ENCODE data around the gene INSYN1. TPM values are rescaled to one million over a fixed set of nuclear protein-coding genes. Genes with fewer than 3 reads are reported as not detected.

INSYN1 gene
- polyA plus RNA-seq, 1 donor from 2014 or later, result 21.3 TPM

GRCh38 chr15:73751899-73752805 lies 999 bp downstream of the INSYN1 start:
- no peaks in the 10 kb centered on the region for H4K20me1 ChIP-seq (ENCODE audit: insufficient read depth)
- H3K9ac ChIP-seq (ENCODE audit: low read length), result peak overlapping the region; percentile 73
- H3K27ac ChIP-seq (ENCODE audit: low read length), result no peak overlapping the region
- H3K27me3 ChIP-seq (ENCODE audit: insufficient read depth, low read depth, low read length), result peaks cover 15% of the 10 kb centered on the region
- H3K36me3 ChIP-seq (ENCODE audit: insufficient read depth, low read length), result no peaks in the 10 kb centered on the region
- no peak for TF ChIP-seq CTCF (IDR thresholded peaks at IDR 0.05; ENCODE audit: poor library complexity, severe bottlenecking)
- no peak for TF ChIP-seq REST (IDR thresholded peaks at IDR 0.05; ENCODE audit: borderline replicate concordance)
- no peak for TF ChIP-seq TAF1 (IDR thresholded peaks at IDR 0.05; ENCODE audit: low read depth)
- no peak for TF ChIP-seq EZH2 (IDR thresholded peaks at IDR 0.05; ENCODE audit: borderline replicate concordance, insufficient read depth, low read length, poor library complexity, severe bottlenecking)
- no peak for TF ChIP-seq POLR2AphosphoS5 (IDR thresholded peaks at IDR 0.05)
- TF ChIP-seq SMC3 (conservative IDR thresholded peaks at IDR 0.05; ENCODE audit: poor library complexity), result peak; percentile 33
- no peak for TF ChIP-seq EP300 (conservative IDR thresholded peaks at IDR 0.05; ENCODE audit: poor library complexity, severe bottlenecking)
- TF ChIP-seq RAD21 (conservative IDR thresholded peaks at IDR 0.05), result peak; percentile 14
- TF ChIP-seq MXI1 (conservative IDR thresholded peaks at IDR 0.05; ENCODE audit: poor library complexity, severe bottlenecking), result no peak
- no peaks in the 10 kb centered on the region for H3K79me2 ChIP-seq (replicated peaks; ENCODE audit: insufficient read depth, low read length)
- no peaks in the 10 kb centered on the region for H3K9me2 ChIP-seq (ENCODE audit: insufficient read depth, low read length)
- H3K4me2 ChIP-seq (ENCODE audit: low read length), result peak overlapping the region; percentile 51
- H3K4me3 ChIP-seq (ENCODE audit: low read length), result peak overlapping the region; percentile 89
- H2AFZ ChIP-seq (ENCODE audit: low read depth, low read length), result peak overlapping the region; percentile 21
- no peaks in the 10 kb centered on the region for H3F3A ChIP-seq (ENCODE audit: insufficient read depth, low read length, poor library complexity, severe bottlenecking)
- H3K9me3 ChIP-seq (ENCODE audit: low read length), result no peaks in the 10 kb centered on the region

- no peaks in the 10 kb centered on the region for H4K20me1 ChIP-seq (ENCODE audit: insufficient read depth)
- peak overlapping the region; percentile 89 for H3K4me3 ChIP-seq (ENCODE audit: low read length)
- no peak overlapping the region for H3K27ac ChIP-seq (ENCODE audit: low read length)
- no peak overlapping the region for H2AFZ ChIP-seq (ENCODE audit: low read depth, low read length)
- peak overlapping the region; percentile 38 for H3K9ac ChIP-seq (ENCODE audit: low read length)
- TF ChIP-seq EZH2 (IDR thresholded peaks at IDR 0.05; ENCODE audit: borderline replicate concordance, insufficient read depth, low read length, poor library complexity, severe bottlenecking) (no peak), REST (IDR thresholded peaks at IDR 0.05; ENCODE audit: borderline replicate concordance) (no peak), EP300 (conservative IDR thresholded peaks at IDR 0.05; ENCODE audit: poor library complexity, severe bottlenecking) (no peak), TAF1 (IDR thresholded peaks at IDR 0.05; ENCODE audit: low read depth) (no peak), MXI1 (conservative IDR thresholded peaks at IDR 0.05; ENCODE audit: poor library complexity, severe bottlenecking) (no peak), SMC3 (conservative IDR thresholded peaks at IDR 0.05; ENCODE audit: poor library complexity) (no peak), RAD21 (conservative IDR thresholded peaks at IDR 0.05) (no peak), POLR2AphosphoS5 (IDR thresholded peaks at IDR 0.05) (no peak), CTCF (IDR thresholded peaks at IDR 0.05; ENCODE audit: poor library complexity, severe bottlenecking) (no peak)
- peaks cover 15% of the 10 kb centered on the region for H3K27me3 ChIP-seq (ENCODE audit: insufficient read depth, low read depth, low read length)
- H3K36me3 ChIP-seq (ENCODE audit: insufficient read depth, low read length), result no peaks in the 10 kb centered on the region
- H3K79me2 ChIP-seq (replicated peaks; ENCODE audit: insufficient read depth, low read length), result no peaks in the 10 kb centered on the region
- no peaks in the 10 kb centered on the region for H3K9me2 ChIP-seq (ENCODE audit: insufficient read depth, low read length)
- H3F3A ChIP-seq (ENCODE audit: insufficient read depth, low read length, poor library complexity, severe bottlenecking), result no peaks in the 10 kb centered on the region
- no peaks in the 10 kb centered on the region for H3K9me3 ChIP-seq (ENCODE audit: low read length)
- peak overlapping the region; percentile 41 for H3K4me2 ChIP-seq (ENCODE audit: low read length)
Measured at GRCh38 chr15:73751511-73751898, 1.6 kb downstream of the INSYN1 start.

Data from neural cell (in vitro differentiated cells).